ENCODE data around the gene DTNB. TPM values are rescaled to one million over a fixed set of nuclear protein-coding genes. Genes with fewer than 3 reads are reported as not detected.
"Not testable (repeated sequence)": the region's sequence is repeated elsewhere in the genome, so short reads cannot be mapped to it uniquely, and the experiment has no call there.

DTNB gene
- 4.5 TPM for total RNA-seq
- long read RNA-seq, partial matches to known transcripts, result 0 of 10 reads
- long read RNA-seq, other reads (novel, unspliced or antisense), result 10 of 10 reads

DNA sequence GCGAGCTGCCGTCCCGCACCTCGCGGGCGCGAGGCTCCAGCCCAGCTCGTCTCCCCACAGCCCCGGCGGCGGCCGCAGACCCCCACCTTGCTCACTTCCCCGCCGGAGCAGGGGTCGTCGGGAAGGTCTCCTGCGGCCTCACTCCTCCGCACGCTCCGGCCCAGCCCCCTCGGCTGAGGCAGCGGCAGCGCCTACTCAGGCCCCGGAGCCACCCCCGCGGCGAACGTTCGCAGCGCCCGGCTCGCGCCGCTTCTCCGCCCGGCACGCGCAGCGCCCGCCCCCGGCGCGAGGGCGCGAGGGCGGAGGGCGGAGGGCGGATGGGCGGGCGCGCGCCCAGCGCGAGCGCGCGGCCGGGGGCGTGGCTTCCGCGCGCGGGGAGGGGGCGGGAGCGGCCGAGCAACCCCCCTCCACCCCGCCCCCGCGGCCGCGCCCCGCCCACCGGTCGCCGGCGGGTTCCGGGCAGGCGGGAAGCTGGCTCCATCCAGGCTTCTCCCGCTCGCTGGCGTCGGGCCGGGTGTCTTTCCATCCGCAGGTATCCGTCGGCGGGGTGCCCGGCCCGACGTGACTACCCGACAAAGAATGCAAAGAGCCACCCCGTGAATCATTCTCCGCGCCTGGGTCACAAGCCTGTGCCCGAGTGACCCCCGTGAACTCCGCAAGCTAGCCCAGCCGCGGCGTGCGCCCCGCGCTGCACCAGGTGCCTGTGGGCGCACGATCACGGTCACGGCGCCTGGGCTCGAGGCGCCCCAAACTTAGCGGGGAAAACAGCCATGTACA lies at the start of gene DTNB:
TSS of gene DTNB (minus strand) at position 278 of the 777 bp plus-strand sequence. CDS start 20,917 bp downstream, outside the sequence.
- peak; percentile 89 for DNase-seq
- intact Hi-C loops (cut with DNase I), result no loop called here

DNA sequence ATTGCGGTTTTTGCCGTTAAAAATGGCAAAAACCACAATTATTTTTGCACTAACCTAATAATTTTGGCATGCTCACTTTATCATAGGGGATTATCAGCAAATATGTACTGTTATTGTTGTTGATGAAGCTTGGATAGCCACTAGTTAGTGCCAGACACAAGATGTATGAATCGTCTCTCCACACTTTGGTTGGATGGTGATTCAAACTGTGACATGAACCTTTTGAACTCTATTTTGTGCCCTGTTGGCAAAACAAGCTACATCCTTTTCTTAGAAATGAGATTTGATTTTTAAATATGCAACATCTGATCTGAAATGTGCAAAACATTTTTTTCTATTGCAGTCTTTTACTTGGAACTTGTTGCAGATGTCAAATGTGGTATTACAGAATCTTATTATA lies 48.8 kb upstream of the DTNB start:
- DNase-seq, result no peak
- ATAC-seq (ENCODE audit: poor library complexity), result no peak
- intact Hi-C loops (cut with DNase I), result no loop called here

More for the DNA sequence above, at the start of gene DTNB:
- ATAC-seq (ENCODE audit: poor library complexity), result peak; percentile 91

DNA sequence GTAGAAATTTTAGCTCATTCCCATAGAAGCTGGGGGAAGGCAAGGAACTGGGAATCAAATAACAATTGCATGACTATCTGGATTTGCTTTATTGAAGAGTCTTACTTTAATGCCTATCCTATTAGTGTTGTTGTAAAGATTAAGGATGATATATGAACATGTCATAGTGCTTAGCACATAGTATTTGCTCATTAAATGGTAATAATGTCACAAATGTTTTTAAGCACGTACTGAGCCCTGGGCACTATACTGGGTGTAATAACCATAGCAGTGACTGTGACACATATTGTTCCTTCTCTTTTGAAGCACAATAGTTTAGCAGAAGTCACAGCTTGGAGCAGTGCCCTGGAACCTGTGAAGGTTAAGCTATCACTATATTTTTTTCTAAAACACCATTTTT lies 47.2 kb upstream of the DTNB start:
- DNase-seq, result no peak
- intact Hi-C loops (cut with DNase I), result no loop called here

DNA sequence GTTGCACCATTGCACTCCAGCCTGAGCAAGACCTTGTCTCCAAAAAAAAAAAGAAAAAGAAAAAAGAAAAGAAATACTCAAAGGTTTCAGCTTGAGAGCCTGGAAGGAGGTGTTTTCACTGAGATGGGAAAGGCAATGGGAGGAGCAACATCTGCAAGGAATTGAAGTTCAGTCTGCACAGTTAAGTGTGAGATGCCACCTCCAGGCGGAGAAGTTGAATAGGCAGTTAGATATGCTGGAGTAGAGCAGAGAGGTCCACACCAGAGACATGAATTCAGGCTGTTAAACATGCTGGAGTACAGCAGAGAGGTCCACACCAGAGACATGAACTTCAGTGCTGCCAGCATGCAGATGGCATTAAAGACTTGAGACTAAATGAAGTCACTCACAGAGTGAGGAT lies 41.4 kb upstream of the DTNB start:
- intact Hi-C loops (cut with DNase I), result no loop called here
- ATAC-seq (ENCODE audit: poor library complexity), result no peak
- no peak for DNase-seq

More for the DNA sequence above, 47.2 kb upstream of the DTNB start:
- no peak for ATAC-seq (ENCODE audit: poor library complexity)

DNA sequence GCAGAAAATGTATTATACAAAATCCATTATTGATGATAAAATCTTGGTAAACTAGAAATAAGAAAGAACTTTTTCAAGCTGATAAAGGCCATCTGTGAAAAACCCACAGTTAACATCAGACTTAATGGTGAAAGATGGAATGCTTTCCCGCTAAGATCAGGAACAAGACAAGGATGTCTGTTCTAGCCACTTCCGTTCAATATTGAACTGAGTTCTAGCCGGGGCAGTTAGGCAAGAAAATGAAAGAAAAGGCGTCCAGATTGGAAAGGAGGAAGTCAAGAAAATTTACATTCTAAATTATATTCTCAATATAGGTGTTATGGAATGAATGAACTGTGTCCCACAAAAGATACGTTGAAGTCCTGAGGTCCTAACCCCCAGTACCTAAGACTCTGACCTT lies 39.1 kb upstream of the DTNB start:
- intact Hi-C loops (cut with DNase I), result no loop called here
- ATAC-seq (ENCODE audit: poor library complexity) (no peak), DNase-seq (no peak)

DNA sequence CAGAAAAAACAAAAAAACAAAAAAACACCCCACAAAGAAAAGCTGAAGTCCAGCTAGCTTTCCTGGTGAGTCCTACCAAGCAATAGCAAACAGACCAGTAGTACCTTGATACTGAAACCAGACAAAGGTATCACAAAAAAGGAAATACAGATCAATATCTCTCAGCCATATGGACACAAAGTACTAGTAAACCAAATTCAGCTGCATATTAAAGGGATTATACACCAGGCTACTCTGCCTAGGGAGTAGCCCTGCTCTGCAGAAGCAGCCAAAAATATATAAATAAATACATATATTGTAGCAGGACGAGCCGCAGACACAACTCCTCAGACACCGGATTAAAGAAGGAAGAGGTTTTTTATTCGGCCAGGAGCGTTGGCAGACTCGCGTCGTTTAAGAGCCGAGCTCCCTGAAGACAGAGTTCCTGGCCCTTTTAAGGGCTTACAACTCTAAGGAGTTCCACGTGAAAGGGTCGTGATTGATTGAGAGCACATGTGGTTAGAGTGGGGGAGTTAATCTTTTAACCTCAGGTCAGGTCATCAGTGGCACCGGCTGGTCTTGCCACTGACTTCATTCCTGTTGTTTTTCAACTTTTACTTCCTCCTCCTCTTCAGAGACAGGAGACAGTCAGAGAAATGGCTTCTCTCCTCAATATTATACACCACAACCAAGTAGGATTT lies 38.4 kb upstream of the DTNB start:
- intact Hi-C loops (cut with DNase I), result no loop called here
- no peak for DNase-seq
- no peak for ATAC-seq (ENCODE audit: poor library complexity)

DNA sequence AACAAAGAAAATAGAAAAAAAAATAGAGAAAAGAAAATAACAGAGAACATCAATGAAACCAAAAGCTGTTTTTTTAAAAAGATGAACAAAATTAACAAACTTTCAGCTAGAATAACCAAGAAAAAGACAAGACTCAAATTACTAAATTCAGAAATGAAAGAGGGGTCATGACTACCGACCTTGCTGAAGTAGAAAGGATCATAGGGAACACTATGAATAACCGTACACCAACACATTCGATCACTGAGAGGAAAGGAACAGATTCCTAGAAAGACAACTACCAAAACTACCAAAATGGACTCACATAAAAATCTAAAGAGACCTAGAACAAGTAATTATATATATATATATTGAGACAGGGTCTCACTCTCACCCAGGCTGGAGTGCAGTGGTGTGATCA lies 37.4 kb upstream of the DTNB start:
- no peak for DNase-seq
- intact Hi-C loops (cut with DNase I), result no loop called here
- ATAC-seq (ENCODE audit: poor library complexity), result no peak

DNA sequence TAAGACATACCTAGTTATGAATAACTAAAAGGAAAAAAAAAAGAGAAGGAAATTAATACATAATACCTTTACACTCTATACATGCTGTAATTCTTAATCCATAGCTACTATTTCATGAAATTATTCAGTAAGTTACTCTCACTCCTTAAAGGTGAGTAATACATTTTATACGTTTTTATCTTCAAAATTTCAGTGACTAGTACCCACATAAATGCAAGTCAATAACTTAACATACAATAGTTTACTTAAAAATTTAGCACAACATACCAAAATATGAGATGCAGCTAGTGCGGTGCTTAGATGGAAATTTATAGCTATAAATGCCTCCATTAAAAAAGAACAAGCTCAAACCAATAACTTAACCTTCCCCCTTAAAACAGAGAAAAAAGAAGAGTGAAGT lies 36.0 kb upstream of the DTNB start:
- ATAC-seq (ENCODE audit: poor library complexity) (no peak), DNase-seq (no peak)
- intact Hi-C loops (cut with DNase I), result no loop called here

DNA sequence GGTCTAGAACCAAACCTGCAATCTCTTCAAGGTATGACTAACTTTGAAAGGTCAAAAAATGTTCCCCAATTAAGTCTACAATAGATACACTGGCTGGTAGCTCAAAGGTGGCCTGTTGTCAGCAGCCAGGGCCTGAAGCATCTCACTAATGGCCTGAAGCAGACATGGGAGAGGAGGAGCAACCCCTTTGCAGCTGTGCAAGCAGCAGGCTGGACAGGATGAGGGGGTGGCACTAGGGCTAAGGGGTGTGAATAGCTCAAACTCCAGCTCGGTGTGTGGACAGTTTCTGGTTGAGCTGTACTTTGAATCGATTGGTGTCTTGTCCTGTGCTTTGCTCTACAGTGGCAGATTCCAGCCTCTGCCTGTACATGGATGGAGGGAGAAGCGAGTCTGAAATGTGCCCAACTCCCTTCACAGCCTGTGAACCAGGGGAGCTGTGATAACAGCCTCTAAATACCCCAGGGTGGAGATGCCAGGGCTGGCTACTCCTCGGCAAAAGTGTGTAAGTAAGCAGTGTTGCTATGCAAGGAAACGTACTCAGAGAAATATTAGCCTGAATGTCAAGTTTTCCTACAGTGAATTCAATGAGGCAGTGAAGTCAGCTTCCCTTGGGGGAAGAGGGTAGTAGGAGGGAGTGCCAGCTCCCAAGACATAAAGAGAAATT lies 34.7 kb upstream of the DTNB start:
- no peak for ATAC-seq (ENCODE audit: poor library complexity)
- no peak for DNase-seq
- intact Hi-C loops (cut with DNase I), result no loop called here

DNA sequence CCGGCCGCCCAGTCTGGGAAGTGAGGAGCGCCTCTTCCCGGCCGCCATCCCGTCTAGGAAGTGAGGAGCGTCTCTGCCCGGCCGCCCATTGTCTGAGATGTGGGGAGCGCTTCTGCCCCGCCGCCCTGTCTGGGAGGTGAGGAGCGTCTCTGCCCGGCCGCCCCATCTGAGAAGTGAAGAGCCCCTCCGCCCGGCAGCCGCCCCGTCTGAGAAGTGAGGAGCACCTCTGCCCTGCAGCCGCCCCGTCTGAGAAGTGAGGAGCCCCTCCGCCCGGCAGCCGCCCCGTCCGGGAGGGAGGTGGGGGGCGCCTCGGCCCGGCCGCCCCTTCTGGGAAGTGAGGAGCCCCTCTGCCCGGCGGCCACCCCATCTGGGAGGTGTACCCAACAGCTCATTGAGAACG lies 32.2 kb upstream of the DTNB start:
- intact Hi-C loops (cut with DNase I); DNase-seq; ATAC-seq (ENCODE audit: poor library complexity): not testable (repeated sequence)

DNA sequence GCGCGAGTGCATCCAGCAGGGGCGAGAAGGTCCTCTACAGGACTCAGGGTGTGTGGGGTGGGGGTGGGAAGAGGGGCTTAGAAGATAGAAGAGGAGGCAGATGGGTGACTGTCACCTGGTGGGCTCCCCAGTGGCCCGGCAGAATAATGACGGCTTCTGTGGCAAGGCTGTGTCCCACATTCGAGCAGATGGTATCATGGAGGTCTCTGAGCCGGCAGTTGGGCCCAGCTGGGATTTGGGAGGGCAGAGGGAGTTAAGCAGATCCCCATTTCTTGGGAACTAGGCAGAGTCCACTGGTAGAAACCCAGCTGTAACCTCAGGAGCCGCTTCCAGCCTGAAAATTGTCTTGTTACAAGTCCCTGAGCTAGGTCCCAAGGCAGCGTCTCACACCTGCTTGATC lies 28.4 kb upstream of the DTNB start:
- intact Hi-C loops (cut with DNase I), result no loop called here
- ATAC-seq (ENCODE audit: poor library complexity) (no peak), DNase-seq (no peak)

DNA sequence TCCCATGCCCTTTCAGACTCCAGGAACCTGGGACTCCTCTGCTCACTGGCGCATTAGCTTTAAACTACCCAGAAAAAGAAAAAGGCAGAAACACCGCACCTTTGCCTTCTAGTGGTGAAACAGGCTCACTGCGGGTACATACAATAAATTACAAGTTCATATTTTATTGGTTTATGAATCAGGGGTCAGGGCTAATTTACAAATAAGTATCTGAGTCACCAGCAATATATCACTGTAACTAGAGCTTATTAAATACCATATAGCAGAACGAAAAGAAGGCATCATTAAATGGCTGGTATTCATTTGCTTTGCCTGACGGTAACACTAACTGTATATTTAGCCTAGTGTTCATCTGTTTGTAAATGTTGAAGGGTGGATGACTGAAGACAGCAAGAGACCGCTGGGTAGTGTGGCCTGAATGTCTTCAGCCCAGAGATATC lies 26.9 kb upstream of the DTNB start:
- no peak for DNase-seq
- intact Hi-C loops (cut with DNase I), result no loop called here
- ATAC-seq (ENCODE audit: poor library complexity), result no peak

DNA sequence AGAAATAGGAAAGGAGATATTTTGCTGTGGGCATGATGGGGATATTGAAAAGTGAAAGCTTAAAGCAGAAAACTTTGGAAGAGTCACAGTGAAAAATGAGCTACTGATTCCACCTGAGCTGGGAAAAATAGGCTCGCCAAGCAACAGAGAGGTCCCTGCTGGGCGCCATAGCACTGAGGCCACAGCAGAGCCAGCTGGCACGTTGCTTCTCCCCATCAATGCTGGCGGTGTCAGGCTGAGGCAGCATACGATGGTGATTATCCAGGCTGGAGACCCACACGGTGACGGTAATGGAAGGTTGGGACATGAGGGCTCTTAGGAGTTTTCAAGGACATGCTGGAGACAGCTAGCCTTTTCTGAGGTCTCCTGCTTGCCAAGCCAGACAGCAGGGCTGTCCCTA lies 25.8 kb upstream of the DTNB start:
- ATAC-seq (ENCODE audit: poor library complexity) (no peak), DNase-seq (no peak)
- intact Hi-C loops (cut with DNase I), result no loop called here

DNA sequence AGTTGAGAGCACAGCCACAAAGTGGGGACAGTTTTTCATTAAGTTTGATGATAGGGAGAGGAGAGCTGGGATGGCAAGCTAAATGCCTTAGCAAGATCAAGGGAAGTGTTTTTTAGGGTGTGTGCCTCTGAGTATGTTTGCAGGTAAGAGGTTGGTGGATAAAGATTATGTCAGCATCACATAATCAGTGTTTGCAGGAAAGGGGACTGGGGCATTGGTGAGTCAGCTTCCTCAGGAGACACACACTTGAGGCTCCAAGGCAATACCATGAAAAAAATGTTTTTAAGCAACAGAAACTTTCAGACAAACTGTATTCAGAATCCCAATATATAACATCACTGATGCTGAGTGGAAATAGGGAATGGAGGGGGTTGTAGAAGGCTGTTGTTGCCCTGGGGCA lies 25.4 kb upstream of the DTNB start:
- ATAC-seq (ENCODE audit: poor library complexity), result no peak
- DNase-seq, result no peak
- intact Hi-C loops (cut with DNase I), result no loop called here

DNA sequence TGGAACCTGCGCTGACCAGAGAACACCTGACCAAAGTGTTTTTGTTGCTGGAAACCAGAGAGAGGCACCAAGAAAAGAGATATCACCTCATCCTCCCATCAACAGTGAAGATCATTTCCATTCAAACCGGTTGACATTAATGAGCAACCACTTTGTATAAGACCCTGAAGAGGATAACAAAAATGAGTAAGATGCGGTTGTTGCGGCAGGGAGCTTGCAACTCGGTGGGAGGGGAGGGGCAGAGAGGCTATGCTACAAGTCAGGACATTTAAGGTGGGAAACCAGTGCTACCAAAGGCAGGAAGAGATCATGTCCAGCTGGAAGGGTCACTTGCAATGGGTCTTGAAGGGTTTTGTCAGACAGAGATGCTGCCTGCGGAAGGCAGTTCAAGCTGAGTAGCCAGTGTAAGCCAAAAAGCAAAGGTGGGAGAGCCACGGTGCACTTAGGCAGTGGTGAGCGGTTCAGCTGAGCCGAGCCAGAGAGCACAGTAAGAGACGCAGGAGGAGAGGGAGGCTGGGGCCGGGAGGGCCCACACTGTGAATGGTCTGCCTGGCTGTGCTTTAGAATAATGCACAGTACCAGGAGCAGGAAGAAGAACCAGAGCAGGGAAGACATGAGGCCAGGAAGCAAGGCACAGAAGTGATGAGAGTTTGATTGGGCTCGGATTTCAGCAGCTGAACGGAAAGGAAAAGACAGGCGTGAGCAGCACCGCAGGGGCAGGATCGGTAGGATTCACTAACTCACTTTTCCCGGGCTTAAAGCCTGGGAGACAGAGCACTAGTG lies 24.4 kb upstream of the DTNB start:
- DNase-seq (no peak), ATAC-seq (ENCODE audit: poor library complexity) (no peak)
- intact Hi-C loops (cut with DNase I), result no loop called here

DNA sequence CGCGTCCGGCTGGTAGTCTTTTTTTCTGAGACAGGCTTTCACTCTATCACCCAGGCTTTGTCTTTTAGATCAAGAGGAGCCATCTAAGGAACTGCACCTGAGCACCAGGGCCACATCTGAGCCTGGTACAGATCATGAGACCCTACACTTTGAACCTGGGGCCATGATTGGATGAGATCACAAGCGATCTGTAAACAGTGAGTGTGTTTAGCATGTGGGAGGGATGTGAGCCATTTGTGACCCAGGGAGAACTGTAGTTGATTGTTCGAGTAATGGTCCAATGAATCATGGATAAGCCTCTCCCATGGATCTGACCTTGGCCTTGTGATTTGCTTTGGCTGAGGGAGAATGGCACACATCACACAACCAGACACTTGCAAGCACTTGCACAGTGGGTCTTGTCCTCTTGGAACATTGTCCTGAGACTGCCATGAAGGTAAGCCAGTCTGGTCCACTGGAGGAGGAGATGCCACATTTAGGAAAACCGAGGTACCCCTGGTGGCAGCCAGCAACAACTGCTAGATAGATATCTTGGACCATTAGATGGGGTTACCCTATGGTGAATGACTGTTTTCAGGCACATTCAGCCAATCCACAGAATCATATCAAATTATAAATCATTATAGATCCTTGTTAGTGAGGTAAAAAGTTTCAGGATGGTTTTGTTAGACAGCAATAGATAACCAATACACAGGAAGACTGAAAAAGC lies 19.5 kb upstream of the DTNB start:
- ATAC-seq (ENCODE audit: poor library complexity) (no peak), DNase-seq (no peak)
- intact Hi-C loops (cut with DNase I), result no loop called here

DNA sequence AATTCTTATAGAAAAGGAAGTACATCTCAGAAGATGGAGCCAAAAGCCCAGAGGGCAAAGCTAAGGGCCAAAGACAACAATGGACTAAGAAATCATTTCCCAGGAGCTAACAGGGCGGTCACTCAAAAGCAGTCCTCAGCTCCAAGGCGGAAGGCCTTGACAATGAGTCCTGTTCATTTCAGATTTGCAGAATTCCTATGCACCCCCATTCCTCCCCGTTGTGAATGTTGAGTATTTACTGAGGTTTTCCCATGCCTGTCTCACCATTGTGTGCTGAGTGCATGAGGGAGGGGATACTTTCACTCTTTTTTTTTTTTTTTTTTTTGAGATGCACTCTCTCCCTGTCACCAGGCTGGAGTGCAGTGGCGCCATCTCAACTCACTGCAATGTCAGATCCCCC lies 18.8 kb upstream of the DTNB start:
- DNase-seq (no peak), ATAC-seq (ENCODE audit: poor library complexity) (no peak)
- intact Hi-C loops (cut with DNase I), result no loop called here

DNA sequence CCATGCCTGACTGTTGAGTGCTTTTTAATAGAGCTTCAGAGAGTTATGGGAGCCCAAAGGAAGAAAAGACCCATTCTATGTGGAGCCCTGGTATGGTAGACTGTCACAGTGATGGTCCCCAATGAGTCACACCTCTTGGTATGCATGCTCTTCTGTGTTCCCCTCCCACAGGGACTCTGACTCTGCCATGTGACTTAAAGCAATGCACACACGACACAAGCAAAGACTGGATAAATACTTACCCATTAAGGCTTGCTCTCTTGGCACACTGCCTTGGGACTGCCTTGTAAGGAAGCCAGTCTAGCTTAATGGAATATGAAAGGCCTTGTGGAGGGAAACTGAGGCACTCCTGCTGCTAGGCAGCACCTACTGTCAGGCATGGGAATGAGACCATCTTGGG lies 16.7 kb upstream of the DTNB start:
- ATAC-seq (ENCODE audit: poor library complexity) (no peak), DNase-seq (no peak)
- intact Hi-C loops (cut with DNase I), result no loop called here

Measured in Right ventricle myocardium superior (tissue), 1 donor.